NCI-H460 (cell line): ENCODE data around the gene IL17RD. TPM values are rescaled to one million over a fixed set of nuclear protein-coding genes. Genes with fewer than 3 reads are reported as not detected.

Experiments
- DNase-seq: peaks from one replicate; pipeline ENCODE4 v3.0.0-alpha.2; 2016; ENCODE audit warnings: low read depth; ENCODE audit errors: extremely low read depth
- polyA plus RNA-seq: library from polyadenylated mRNA; depleted of rRNA; stranded (reverse); fragments of >200 nt; gene quantifications from 2 replicates; pipeline ENCODE4 v1.2.3, GENCODE V29; 2014; cell fraction: nucleus; rRNA removed
- total RNA-seq: library from RNA; depleted of rRNA; stranded (reverse); fragments of >200 nt; shearing (Covaris generic); gene quantifications from 2 replicates; pipeline ENCODE4 v1.2.3, GENCODE V29; 2014; rRNA removed

IL17RD gene
- total RNA-seq: 0.29 and 0.62 TPM in 2 replicates
- 0.05 TPM in 1 of 2 replicates, not detected in the other for polyA plus RNA-seq

GRCh38 chr3:57164657-57165573, at the start of gene IL17RD:
TSS of gene IL17RD (minus strand) at chr3:57165353. CDS start at chr3:57165286, 67 bp downstream.
- DNase-seq: peak; percentile 74

- DNase-seq: no peak
Observed at GRCh38 chr3:57206423-57206822, 41.3 kb upstream of the IL17RD start.

- DNase-seq: no peak
Observed at GRCh38 chr3:57199895-57200297, 34.7 kb upstream of the IL17RD start, which contains the start of gene HESX1. TSS of gene HESX1 (minus strand) at chr3:57199978. CDS start at chr3:57199918, 60 bp downstream.

- no peak for DNase-seq
Observed at GRCh38 chr3:57194641-57195040, 29.5 kb upstream of the IL17RD start.

GRCh38 chr3:57192028-57192427, 26.9 kb upstream of the IL17RD start:
- DNase-seq: no peak

- no peak for DNase-seq
Observed at GRCh38 chr3:57184526-57184925, 19.4 kb upstream of the IL17RD start.

- no peak for DNase-seq
Observed at GRCh38 chr3:57179580-57180410, 14.6 kb upstream of the IL17RD start.

GRCh38 chr3:57176045-57176444, 10.9 kb upstream of the IL17RD start:
- no peak for DNase-seq

- DNase-seq: no peak
Observed at GRCh38 chr3:57173687-57174086, 8.5 kb upstream of the IL17RD start.

GRCh38 chr3:57170946-57171345, 5.8 kb upstream of the IL17RD start:
- DNase-seq: no peak

- DNase-seq: peak; percentile 60
Observed at GRCh38 chr3:57169872-57170623, 4.9 kb upstream of the IL17RD start.

- DNase-seq: no peak
Observed at GRCh38 chr3:57169108-57169507, 4.0 kb upstream of the IL17RD start.

- no peak for DNase-seq
Observed at GRCh38 chr3:57168151-57168550, 3.0 kb upstream of the IL17RD start.

GRCh38 chr3:57166660-57167059, 1.5 kb upstream of the IL17RD start:
- no peak for DNase-seq

- DNase-seq: no peak
Observed at GRCh38 chr3:57165641-57166040, 488 bp upstream of the IL17RD start.

GRCh38 chr3:57164217-57164656, 916 bp downstream of the IL17RD start:
- no peak for DNase-seq

- DNase-seq: no peak
Observed at GRCh38 chr3:57163751-57164150, 1.4 kb downstream of the IL17RD start.

- no peak for DNase-seq
Observed at GRCh38 chr3:57161915-57162314, 3.2 kb downstream of the IL17RD start.

- DNase-seq: no peak
Observed at GRCh38 chr3:57160765-57161538, 4.2 kb downstream of the IL17RD start.
